ENCODE data around the gene TMED1.

TMED1 gene

GRCh38 chr19:10809651-10810285 is 26.2 kb downstream of the TMED1 start:
- DNase-seq (ENCODE audit: low spot score) = no peak

GRCh38 chr19:10808937-10809649 is 26.9 kb downstream of the TMED1 start:
- peak; percentile 60 for DNase-seq (ENCODE audit: low spot score)

- no peak for DNase-seq (ENCODE audit: low spot score)
These were observed 30.2 kb downstream of the TMED1 start for GRCh38 chr19:10805758-10806247.

- DNase-seq (ENCODE audit: low spot score) = no peak
These were observed 30.8 kb downstream of the TMED1 start for GRCh38 chr19:10805065-10805757.

- DNase-seq (ENCODE audit: low spot score) = no peak
These were observed 32.8 kb downstream of the TMED1 start for GRCh38 chr19:10803252-10803651.

- no peak for DNase-seq (ENCODE audit: low spot score)
These were observed 33.5 kb downstream of the TMED1 start for GRCh38 chr19:10802479-10802878.

GRCh38 chr19:10800488-10800887 is 35.5 kb downstream of the TMED1 start:
- DNase-seq (ENCODE audit: low spot score) = no peak

GRCh38 chr19:10797541-10798256 is 38.3 kb downstream of the TMED1 start:
- no peak for DNase-seq (ENCODE audit: low spot score)

GRCh38 chr19:10797078-10797477 is 38.9 kb downstream of the TMED1 start:
- no peak for DNase-seq (ENCODE audit: low spot score)

GRCh38 chr19:10796653-10797052 is 39.4 kb downstream of the TMED1 start:
- no peak for DNase-seq (ENCODE audit: low spot score)

GRCh38 chr19:10789866-10790265 is 46.1 kb downstream of the TMED1 start:
- DNase-seq (ENCODE audit: low spot score) = no peak

- DNase-seq (ENCODE audit: low spot score) = no peak
These were observed 47.9 kb downstream of the TMED1 start for GRCh38 chr19:10788146-10788545.

GRCh38 chr19:10784257-10784656 is 51.8 kb downstream of the TMED1 start:
- DNase-seq (ENCODE audit: low spot score) = no peak

GRCh38 chr19:10782795-10783194 is 53.2 kb downstream of the TMED1 start:
- DNase-seq (ENCODE audit: low spot score) = no peak

All from kidney tubule cell (primary cell).